Nephron (organoid): ENCODE results near the gene HRH1.

Experiments
- H3K27ac Mint-ChIP-seq, 3 experiments: 2 replicates each; pipeline ENCODE4 v1.8.0; 2020; ENCODE audit warnings: mixed read lengths in 3 of 3, mild to moderate bottlenecking in 2 of 3, moderate library complexity in 1 of 3
- H3K27me3 Mint-ChIP-seq: 2 replicates; pipeline ENCODE4 v1.8.0; 2021; ENCODE audit warnings: low read depth, mild to moderate bottlenecking, moderate library complexity, mixed read lengths
- H3K36me3 Mint-ChIP-seq: 2 replicates; pipeline ENCODE4 v1.8.0; 2020; ENCODE audit warnings: low read depth, mixed read lengths
- H3K4me1 Mint-ChIP-seq: 2 replicates; pipeline ENCODE4 v1.8.0; 2020; ENCODE audit warnings: mixed read lengths
- H3K4me3 Mint-ChIP-seq, 3 experiments: 2 replicates each; pipeline ENCODE4 v1.8.0; 2020; ENCODE audit warnings: mild to moderate bottlenecking in 3 of 3, mixed read lengths in 3 of 3, moderate library complexity in 2 of 3
- H3K9me3 Mint-ChIP-seq: 2 replicates; pipeline ENCODE4 v1.8.0; 2020; ENCODE audit warnings: mixed read lengths
- CTCF ChIP-seq, 3 experiments: fragments of 200-600 bp; sonication (generic); IDR thresholded peaks; one replicate each; pipeline ENCODE4 v1.5.0; 2021; ENCODE audit warnings: antibody characterized with exemption in 3 of 3; ENCODE audit not compliant: unreplicated experiment in 3 of 3

The HRH1 gene

DNA sequence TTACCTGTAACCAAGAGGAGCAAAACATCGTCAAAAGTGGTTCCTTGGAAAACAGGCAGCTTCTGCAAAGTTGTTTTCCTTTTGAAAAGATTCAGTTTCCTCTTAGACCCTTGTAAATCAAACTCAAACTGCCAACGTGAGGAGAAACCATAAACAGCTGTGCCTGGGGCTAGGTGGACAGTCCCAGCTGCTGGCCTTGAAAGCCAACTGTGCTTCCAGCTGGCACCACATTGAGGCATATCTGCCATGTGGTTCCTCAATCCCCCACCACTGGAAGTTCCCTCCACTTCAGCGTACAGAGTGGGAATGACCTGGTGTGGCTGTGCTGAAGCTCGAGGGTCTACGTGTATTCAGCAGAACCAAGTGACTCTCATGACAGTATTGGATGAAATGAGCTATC lies 40.9 kb downstream of the HRH1 start:
- Mint-ChIP-seq H3K4me3 (peak overlapping the region in 1 of 3 experiments; percentile 15), H3K9me3 (peaks cover 2% of the 10 kb centered on the region), H3K27ac (peak overlapping the region in 2 of 3 experiments; percentile 0 to 9), H3K4me1 (peaks cover 36% of the 10 kb centered on the region), H3K36me3 (no peaks in the 10 kb centered on the region), H3K27me3 (peaks cover 34% of the 10 kb centered on the region)
- TF ChIP-seq CTCF (IDR thresholded peaks at IDR 0.05; ENCODE audit: unreplicated experiment in 3 of 3), result no peak

DNA sequence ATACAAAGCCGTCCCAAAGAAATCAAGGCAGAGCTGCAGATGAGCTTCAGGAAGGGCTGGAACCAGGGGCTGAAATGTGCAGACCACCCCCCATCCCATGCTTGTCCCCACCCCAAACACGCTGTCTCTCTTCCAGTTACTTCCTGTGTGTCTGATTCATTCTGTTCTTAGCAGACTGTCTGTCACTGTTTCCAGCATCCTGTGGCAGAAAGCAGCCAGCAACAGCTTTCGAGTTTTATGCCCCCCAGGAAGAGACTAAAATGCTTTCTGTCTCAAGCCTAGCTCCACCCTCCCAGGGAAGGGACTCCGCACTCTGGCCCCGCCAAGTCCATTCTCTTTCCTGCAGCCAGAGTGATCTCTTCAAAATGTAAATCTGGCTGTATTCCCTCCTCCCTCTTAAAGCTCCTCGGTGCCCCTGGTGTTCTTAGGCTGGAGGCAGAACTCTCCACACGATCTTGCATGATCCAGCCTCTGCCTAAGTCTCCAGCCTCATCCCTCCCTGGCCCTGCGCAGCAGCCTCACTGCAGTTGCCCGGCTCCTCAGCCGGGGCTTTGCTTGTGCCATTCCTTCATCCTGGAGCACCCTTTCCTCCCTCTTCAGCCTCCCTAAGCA lies 41.5 kb downstream of the HRH1 start:
- H3K36me3 Mint-ChIP-seq, result no peaks in the 10 kb centered on the region

GRCh38 chr3:11197484-11197883 lies 43.2 kb downstream of the HRH1 start:
- no peaks in the 10 kb centered on the region for H3K36me3 Mint-ChIP-seq
- H3K27me3 Mint-ChIP-seq, result peaks cover 34% of the 10 kb centered on the region
- no peak overlapping the region for H3K27ac Mint-ChIP-seq
- peaks cover 2% of the 10 kb centered on the region for H3K9me3 Mint-ChIP-seq
- H3K4me3 Mint-ChIP-seq, result no peak overlapping the region
- peaks cover 36% of the 10 kb centered on the region for H3K4me1 Mint-ChIP-seq
- no peak for TF ChIP-seq CTCF (IDR thresholded peaks at IDR 0.05; ENCODE audit: unreplicated experiment in 3 of 3)

More for the DNA sequence above, 41.5 kb downstream of the HRH1 start:
- H3K27me3 Mint-ChIP-seq, result peaks cover 34% of the 10 kb centered on the region
- H3K4me1 Mint-ChIP-seq, result peaks cover 36% of the 10 kb centered on the region
- peak overlapping the region in 2 of 3 experiments; percentile 0 to 6 for H3K4me3 Mint-ChIP-seq
- peaks cover 2% of the 10 kb centered on the region for H3K9me3 Mint-ChIP-seq
- TF ChIP-seq CTCF (IDR thresholded peaks at IDR 0.05; ENCODE audit: unreplicated experiment in 3 of 3), result no peak
- peak overlapping the region in 2 of 3 experiments; percentile 0 to 9 for H3K27ac Mint-ChIP-seq

DNA sequence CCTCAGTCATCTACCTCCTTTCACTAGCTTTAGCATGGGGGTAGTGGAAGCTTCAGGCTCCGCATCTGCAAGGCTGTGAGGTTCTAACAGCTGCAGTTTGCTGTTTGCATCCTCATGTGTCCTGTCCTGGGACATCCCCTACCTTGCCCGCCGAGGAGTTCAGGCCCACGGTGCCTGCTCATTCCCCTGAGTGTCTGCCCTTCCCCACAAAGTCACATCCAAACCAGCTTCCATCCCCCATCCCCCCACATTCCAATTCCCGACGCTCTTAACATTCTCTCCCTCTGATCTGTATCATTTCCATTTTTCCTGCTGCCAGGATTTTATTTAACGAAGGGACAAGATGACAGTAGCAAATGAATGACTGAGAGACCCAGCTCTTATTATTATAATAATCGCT lies 43.8 kb downstream of the HRH1 start:
- no peaks in the 10 kb centered on the region for H3K36me3 Mint-ChIP-seq
- H3K27ac Mint-ChIP-seq, result peak overlapping the region in 1 of 3 experiments; percentile 62
- peaks cover 34% of the 10 kb centered on the region for H3K27me3 Mint-ChIP-seq
- TF ChIP-seq CTCF (IDR thresholded peaks at IDR 0.05; ENCODE audit: unreplicated experiment in 3 of 3), result no peak
- no peak overlapping the region for H3K4me3 Mint-ChIP-seq
- no peaks in the 10 kb centered on the region for H3K9me3 Mint-ChIP-seq
- H3K4me1 Mint-ChIP-seq, result peaks cover 36% of the 10 kb centered on the region

DNA sequence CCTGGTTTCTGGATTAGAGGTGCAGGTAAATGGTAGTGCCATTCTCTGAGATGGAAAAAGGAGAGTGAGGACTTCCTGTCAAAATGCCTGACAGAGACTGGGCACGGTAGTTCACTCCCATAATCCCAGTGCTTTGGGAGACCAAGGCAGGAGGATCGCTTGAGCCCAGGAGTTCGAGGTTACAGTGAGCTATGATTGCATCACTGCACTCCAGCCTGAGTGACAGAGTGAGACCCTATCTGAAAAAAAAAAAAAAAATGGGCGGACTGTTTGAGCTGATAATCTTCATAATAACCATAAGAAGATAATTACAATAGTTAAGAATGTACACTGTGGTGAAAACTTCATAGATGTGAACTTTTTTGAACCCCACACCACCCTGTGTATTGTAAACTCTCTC lies 44.2 kb downstream of the HRH1 start:
- no peak for TF ChIP-seq CTCF (IDR thresholded peaks at IDR 0.05; ENCODE audit: unreplicated experiment in 3 of 3)
- H3K27me3 Mint-ChIP-seq, result peaks cover 34% of the 10 kb centered on the region
- H3K36me3 Mint-ChIP-seq, result no peaks in the 10 kb centered on the region
- peaks cover 35% of the 10 kb centered on the region for H3K4me1 Mint-ChIP-seq
- H3K9me3 Mint-ChIP-seq, result no peaks in the 10 kb centered on the region
- peak overlapping the region in 1 of 3 experiments; percentile 62 for H3K27ac Mint-ChIP-seq
- H3K4me3 Mint-ChIP-seq, result no peak overlapping the region
